AG08396 (cell line): ENCODE measurements around the gene SEMA6A.
"Not testable (repeated sequence)": the region's sequence is repeated elsewhere in the genome, so short reads cannot be mapped to it uniquely, and the experiment has no call there.

Source experiments
- DNase-seq: peaks from one replicate; pipeline ENCODE4 v3.0.0; 2012; ENCODE audit warnings: low spot score, mixed read lengths

Gene SEMA6A

DNA sequence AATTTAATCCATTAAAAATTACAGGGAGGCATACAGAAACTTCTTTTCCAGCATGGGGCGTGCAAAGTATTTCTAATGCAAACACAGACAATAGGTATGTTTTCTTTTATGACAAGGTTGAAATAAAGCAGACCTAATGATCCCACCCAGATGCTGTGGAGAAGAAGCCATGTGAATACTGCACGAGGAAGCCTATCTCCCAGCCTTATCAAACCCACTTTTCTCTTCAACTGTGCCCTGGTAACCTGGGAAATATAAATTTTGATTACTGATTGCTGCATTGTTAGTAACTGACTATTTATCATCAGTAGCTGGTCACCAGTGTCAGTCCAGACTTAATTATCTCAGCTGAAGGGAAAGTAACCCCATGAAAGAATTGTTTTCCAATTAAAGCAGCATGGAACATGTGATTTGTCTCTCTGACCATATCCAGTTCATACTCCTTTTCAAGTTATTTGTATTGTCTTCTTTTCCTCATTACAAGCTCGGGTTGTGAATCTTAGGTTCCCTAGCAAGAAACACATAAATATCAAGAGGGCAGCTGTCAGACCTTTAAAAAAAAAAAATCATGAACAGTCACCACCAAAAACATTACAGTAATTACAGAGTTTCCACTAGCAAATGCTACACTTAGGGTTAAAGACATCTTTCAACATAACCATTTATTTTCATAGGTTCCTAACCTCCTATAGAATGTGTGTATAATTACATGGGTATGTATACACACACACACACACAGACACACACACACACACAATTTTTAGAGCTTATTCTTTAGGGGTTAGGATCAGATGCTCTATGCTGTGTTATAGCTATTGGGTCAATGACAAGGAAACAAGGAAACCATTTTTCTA lies 50.3 kb downstream of the SEMA6A start:
- DNase-seq: no peak

DNA sequence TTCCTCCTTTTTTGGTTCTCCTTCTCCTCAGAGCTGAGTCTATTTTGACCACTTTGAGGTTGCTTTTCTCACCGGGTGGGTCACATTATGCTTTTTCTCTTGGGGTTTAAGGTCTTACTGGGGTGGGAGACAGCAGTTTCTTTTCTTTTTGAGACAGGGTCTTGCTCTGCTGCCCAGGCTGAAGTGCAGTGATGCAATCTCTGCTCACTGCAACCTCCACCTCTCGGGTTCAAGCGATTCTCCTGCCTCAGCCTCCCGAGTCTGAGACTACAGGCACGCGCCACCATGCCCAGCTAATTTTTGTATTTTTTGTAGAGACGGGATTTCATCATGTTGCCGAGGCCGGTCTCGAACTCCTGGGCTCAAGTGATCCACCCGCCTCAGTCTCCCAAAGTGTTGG lies 51.4 kb downstream of the SEMA6A start:
- DNase-seq: not testable (repeated sequence)

DNA sequence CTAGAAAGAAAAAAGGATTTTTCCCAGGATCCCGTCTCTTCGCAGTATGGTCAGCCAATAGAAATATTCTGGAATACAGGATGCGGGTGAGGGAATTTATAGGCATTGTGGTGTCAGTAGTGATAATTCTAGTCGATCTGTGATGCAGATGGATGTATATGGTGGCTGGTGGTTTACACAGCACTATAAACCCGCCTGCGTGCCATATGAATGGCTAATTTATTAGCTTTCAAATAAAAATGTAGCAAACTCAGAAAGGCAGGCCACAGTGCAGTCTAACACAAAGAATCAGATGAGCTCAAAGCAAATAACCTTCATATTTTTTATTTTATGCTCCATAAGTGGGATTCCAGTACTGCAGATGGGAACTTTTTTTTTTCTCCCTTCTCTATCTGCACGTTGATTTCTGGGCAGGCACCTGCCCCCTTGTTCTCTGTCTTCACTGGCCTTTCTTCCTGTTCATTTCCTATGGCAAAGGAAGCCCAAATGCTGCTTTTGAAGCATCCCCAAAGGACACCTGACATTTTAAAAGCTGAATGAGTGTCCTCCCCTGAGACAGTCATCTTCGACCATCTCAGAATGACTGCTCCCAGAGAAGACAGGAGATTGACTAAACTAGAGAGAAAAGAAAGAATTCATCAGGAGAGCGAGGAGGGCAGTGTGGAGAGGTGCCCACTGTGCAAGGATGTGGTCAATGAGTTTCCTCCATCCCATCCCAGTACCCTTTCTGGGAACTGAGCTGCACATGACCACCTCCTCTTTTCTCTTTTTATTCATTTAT lies 52.1 kb downstream of the SEMA6A start:
- no peak for DNase-seq

DNA sequence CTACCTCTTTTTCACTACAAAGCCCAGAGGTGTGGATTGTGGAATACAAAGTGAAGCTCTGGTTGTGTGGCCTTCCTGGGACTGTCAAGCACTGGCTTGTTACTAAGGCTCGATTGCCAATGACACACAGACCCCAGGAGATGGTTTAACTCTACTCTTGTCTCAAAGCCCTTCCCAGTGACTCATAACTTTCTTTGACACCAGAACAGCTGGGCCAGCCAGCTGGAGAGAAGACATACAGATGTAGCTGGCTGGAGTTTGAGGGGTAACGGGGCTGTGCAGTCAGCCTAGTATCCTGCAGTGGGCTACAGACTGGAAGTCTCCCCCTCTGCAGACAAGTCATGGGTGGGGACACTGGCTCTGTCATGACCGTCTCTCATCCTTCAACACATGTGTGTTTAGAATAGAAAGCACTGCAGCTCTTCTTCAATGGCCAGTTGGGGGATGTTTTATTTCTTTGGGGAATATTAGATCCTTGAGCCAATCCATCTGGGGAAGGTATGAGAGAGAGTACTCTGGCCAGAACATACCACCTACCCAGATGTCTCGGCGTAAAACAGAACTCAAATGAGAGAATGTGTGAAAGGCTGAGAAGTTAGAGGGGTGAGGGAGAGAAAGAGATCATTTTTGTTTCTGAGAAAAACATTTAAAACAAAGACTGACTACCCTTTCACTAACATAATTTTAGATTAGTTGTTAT lies 53.3 kb downstream of the SEMA6A start:
- no peak for DNase-seq

DNA sequence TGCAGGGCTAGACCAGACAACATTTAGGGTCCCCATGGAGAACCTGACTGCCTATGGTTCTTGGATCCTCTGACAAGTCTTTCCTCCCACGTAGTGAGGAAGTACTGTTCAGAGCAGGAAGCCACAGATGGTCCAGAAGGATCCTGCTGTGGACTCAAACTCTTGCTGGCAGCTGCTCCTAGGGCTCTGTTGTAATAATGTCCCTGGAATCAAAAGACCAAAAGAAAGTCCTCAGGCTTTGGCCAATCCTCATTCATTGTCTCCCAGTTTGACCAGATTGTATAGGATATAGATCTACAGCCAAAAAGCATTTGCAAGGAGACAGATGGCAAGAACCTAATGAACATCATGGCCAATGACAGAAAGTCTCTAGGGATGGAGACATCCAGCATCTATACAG lies 53.9 kb downstream of the SEMA6A start:
- no peak for DNase-seq

DNA sequence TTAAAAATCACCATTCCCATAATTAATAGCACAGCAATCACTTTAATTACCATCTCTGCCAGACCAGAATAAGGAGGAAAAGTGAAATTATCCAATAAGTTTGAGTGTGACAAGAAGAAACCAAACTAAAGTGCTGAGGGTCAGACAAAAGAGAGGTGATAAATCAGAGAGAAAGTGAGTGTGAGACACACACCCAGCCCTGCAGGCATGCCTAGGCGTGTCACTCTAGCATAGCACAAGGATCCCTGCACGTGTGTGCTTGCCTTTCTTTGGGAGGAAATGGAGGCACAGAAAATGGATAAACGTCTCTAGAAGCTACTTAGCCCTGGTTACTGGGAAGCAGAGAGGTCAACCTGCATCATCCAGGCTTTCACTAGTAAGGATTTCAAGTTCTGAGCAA lies 56.2 kb downstream of the SEMA6A start:
- DNase-seq: no peak

DNA sequence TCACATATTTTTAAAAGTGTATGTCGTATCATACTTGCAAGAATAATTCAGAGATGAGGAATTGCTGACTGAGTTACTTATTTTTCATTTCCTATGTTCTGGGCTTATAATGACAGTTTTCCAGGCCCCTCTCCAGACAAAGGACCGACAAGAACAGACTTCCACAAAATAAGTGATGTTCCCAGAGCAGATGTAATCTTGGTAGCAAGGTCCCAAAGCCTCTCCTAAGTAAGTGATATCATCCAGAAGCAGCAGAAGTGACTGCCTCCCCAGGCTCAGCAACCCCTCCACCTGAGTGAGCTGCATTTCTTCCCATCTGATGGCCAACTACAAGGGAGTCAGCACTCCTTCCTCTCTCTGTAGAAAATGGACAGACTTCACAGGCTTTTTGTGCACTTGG lies 57.1 kb downstream of the SEMA6A start:
- DNase-seq: no peak

DNA sequence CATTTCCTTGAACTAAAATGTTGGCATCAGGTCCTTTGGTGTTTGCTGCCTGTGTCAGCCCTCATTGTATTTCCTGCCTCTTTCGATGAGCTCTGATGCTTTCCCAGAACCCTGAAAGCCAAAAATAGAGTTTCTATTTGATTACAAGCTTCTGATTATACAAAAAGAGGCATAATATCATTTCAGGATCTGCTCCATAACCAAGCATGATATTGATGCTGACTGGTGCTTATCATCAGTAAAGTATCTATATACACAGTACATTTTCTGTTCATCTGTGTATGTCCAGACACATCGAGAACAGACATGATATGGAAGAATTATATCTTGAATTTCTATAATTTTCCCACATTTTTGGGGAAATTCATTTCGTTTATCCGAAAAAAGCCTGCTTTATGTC lies 58.6 kb downstream of the SEMA6A start:
- no peak for DNase-seq

DNA sequence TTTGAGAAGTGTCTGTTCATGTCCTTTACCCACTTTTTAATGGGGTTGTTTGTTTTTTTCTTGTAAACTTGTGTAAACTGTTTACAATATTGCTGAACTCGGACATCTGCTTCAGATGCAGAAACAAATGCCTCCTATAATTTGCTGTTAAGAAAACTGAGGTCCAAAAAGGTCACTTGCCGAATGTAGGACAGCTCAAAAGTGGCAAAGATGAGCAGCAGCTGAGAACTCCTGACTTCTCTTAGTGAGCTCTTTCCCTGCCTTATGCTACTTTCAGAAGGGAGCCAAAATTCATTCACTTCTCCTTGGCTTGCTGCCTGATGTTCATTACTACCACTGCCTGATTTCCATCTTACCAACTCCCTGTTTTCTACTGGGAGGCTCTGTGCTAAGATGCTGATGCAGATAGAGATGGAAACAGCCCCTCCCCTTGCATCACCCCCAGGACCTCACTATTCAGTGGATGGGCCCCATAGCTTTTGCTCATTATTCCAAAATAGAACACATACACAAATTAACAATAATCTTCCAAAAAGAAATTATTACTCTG lies 60.1 kb downstream of the SEMA6A start:
- DNase-seq: no peak

DNA sequence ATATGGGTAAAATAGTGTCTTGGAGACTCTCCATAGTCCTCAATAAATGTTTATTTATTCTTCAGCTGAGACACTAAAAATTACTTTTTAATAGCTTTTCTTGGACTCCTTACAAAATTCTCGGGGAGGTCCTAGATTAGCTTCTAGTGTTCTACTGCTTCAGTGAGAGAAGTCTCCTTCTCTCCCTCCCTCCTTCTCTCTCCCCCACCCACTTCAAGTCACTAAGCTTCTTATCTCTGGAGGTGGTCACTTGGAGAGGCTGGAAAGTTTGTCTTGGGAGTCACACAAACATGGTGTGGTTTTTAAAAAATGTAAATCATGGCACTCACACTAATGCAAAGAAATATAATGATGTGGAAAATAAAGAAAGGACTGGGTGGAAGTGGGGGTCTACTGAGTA lies 64.1 kb downstream of the SEMA6A start:
- DNase-seq: no peak

DNA sequence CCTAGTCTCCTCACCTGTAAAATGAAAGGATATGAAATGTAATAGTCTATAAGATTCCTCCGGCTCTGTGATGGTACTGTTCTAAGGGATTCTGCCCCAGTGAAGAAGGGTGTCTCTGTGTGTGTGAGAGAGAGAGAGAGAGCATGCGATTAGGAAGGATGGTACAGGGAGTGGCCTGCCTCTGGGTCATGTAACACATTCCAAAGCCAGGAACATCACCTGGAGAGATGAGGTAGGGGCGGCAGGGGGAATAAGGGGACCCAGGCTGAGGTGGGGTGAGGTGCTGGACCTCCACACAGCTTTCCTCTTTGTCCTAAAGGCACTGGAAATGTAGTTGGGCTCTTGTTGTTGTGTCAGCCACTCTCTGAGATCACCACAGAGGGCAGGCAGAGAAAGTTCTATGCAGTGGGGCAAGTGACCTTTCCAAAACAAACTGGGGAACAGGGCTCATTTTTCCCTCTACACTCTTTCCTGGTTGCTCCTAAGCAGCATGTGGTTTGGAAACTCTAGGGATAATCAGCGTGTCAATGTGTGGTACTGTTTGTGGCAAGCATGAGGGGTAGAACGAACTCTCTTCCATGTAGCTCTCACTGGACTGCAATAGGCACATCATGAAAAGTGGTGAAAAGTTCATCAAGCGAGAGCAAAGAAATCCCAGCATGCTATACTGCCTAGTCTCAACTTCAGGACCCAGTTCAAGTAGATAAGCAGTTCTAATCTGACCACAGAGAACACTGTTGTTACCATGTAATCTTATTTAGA lies 65.0 kb downstream of the SEMA6A start:
- DNase-seq: no peak

DNA sequence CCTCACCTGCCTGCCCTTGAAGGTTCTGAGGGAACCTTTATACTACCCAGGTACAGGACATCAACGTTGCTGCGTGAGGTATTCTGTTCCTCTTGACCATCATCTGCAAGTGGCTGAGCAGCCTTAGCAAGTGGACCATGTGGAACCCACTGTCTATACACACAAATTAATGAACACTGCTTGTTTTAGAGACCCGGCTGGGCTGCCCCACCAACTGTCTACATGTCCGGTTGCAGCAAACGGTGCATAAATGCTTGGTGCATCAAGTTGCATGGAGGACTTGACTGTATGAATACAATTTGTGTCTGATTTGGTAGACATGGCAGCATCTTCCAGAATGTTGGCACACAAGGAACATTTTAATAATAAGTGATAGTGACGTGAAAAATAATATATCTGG lies 65.8 kb downstream of the SEMA6A start:
- DNase-seq: no peak

DNA sequence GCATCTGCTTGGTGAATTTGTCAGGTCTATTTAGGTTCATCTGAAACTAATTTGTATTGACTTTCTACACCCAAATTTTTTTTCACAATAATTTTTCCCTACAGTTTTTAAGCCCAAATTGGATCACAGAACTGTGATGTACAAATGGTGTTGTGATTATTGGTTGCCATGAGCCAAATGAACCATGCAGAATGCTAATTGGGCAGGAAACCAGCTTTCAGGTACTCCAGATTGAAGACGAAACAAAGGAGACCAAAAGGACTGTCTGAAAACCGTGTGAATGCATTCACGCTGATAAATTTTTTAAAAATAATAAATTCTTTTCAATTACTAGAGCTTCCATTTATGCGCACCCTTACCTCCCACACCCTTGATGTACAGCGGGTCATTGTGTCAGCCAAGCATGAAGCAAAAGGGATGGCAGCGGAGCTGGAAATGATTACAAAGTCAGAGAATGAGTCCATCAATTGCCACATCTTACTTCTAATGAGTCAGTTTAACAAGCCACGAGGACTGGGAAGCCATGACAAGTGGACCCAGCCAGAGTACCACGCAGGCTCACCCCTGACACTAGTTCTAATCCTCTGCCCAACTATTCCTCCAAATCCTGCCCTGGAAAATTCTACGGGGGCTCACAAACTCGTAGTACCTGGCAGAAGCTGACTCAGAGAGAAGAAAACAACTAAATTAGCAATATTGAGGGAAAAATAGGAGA lies 66.5 kb downstream of the SEMA6A start:
- no peak for DNase-seq

DNA sequence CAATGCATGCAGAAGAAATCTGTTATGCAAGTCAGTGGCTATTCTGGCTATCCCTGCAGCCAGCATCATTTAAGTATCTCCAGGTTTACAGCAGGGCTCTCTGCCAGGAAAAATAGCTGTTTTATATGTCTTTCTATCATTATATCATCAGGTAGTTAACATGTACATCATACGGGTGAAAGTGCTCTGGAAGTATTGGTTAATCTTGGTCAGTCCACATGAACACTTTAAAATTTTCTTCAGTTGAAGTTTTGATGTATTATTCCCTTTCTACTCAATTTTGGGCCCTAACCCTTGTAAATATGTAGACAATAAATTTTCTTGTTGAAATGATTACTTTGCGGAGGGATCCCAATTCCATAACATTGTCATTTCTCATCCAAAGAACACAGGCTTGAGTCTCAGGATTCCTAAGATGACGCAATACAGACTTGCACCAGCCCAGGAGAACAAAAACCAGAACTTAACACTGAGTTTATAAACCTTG lies 67.5 kb downstream of the SEMA6A start:
- no peak for DNase-seq

DNA sequence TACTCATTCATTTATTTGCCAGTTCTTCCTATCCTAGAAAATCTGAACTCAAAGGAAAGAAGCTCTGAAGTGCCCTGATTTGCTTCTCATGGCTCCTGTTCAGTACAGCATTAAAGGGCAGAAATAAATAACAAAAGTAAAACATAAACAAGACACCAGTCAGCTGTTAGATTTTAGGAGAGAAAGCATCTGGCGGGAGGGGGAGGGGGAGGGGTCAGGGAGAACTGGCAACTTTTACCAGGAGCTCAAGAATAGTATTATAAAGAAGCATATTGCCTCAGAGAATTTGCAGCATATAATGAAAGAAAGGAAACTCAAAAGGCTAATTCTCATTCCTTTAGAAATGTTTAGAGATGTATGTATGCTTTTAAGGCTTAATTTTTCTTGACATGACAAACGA lies 68.1 kb downstream of the SEMA6A start:
- DNase-seq: no peak

DNA sequence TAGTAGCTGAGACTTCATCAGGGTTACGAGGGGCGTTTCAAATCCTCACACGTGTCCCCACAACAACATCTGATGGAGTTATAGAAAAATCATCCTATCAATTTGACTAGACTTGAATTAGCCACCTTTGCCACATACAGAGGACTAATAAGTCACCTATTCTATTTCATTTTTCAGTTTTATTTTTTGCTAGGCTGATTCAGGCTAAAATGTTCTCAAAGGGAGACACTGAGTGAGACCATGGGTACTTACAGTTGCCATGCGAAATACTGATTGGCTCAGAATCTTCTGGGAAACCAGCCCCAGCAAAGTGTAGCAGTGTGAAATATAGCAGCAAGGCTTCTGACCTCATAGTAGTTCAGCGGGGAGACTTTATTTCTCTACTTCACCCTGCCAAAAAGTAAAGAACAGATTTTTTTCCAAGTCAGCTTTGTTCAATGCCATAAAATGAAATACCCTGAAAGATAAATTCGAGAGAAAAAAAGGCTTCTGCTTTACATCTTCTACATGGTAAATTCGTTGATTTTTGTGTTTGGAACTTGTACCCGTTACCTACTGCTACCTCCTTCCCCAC lies 69.9 kb downstream of the SEMA6A start:
- no peak for DNase-seq

DNA sequence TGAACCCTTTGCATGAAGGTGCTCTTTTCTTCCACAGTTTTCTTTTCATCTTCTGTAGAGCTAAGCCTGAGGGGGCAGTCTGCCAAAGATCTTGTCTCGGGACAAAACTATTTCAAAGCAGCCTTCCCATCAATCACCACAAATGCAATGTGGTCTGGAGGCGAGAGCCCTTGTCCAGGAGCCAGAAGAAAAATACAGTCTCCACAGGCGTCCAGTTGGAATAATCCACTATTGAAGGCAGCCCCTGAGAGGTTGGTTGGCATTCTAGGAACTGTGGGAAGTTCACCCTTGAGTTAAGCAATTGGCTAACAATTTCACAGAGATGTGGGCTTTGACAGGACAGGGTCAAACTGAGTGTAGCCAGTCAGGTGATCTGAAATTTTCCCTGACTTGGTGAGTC lies 72.0 kb downstream of the SEMA6A start:
- DNase-seq: no peak

DNA sequence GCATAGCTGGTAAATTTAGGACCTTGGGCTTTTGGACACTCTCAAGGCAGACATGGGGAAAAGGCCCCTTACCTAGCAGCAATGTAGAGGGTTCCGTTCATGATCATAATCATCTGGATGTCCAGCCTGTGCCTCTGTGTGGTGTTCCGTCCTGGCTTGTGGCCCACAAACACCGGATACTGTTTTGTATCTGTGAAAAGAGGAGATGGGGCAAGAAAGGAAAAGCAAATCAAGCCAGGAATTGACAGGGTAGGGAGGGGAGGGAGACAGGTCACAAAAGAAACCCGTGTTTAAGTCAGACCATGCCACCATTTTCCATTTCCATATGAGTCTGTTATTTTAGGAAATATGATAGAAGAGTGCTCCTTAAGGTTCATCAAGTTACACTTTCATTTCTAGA lies 72.5 kb downstream of the SEMA6A start:
- DNase-seq: no peak

DNA sequence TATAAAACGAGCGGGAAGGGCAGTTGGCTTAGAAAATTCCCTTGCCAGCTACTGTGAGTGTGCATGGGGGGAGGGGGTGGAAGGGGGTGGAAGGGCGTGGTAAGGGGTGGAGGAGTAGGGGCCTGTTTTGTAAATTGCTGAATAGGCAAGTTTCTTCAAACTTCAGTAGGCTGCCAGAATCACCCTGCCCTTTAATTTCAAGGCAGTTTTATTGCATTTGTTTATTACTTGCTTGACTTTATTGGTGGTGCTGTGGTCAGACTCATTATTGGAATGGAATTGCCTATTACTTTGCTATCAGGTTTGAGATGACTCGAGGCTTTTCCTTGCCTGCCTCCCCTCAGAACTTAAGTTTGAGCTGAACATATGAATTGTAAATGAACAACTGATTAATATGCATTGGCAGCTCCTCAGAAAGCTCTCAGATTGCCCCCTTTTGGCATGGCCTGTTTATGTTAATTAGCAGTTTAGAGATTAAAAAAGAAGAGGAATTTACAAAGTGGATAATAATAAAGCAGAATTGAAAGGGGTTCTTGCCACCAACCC lies 76.0 kb downstream of the SEMA6A start:
- no peak for DNase-seq

DNA sequence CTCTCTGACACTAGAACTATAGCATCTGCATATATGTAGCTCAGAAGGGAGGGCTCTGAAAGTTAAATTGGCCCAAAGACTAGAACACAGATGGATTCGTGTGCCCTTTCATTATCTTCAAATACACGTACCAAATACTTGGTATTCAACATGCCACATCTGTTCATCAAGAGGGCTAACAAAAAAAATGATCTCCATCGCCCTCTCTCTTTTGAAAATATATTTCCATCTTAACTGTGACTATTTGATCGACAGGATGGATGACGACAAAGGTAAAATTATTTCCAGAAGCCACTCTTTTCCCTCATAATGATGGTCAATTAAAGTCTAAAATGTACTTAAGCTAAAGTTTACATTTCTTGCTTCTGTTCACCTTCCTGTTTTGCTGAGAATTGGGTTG lies 77.0 kb downstream of the SEMA6A start:
- no peak for DNase-seq
